NCI-H2107 (cell line): Measurements from ENCODE around the gene TAF1A.
"Not testable (repeated sequence)": the region's sequence is repeated elsewhere in the genome, so short reads cannot be mapped to it uniquely, and the experiment has no call there.

Source experiments
- DNase-seq: peaks from one replicate; lab custom pipeline; 2025; lab: John Stamatoyannopoulos, UW

TAF1A gene

DNA sequence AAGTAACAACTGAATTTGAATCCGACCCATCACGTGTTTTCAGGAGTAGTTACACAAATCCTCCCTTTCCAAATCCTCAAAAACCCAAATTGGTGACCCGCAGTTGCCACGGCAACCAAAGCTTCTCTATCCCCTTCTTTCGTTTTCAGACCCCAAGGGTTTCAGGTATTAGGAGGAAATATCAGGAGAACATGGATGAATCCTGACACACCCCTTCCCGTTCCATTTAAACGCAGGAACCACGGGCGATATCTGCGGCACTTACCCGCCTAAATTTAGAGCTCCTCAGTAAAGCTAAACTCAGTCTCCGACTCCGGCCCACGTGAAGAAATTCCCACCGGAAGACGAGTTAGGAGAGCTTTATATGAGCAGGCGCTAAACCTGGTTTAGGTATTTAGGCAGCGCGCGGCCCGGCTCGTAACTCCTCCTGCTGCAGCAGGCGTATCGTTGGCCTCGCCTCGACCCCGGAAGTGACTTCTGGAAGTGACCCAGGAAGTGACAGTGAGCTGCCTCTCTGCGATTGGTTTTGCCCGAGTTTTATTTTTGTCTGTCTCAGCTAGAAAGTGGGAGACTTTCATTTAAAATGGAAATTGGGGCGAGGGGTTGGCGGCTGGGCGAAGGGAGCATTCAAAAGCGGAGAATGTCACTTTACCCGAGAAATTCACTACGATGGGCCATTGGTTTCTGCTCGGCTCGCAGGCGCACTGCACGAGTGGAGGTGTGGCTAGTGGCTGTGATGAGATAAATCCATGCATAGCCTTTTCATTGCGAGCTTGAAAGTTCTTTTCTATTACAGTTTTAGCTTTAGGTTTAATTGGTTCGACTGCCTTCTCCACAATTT lies at the start of gene TAF1A:
TSS of gene TAF1A (minus strand) at position 472 of the 841 bp plus-strand sequence.
- peak; percentile 82 for DNase-seq

DNA sequence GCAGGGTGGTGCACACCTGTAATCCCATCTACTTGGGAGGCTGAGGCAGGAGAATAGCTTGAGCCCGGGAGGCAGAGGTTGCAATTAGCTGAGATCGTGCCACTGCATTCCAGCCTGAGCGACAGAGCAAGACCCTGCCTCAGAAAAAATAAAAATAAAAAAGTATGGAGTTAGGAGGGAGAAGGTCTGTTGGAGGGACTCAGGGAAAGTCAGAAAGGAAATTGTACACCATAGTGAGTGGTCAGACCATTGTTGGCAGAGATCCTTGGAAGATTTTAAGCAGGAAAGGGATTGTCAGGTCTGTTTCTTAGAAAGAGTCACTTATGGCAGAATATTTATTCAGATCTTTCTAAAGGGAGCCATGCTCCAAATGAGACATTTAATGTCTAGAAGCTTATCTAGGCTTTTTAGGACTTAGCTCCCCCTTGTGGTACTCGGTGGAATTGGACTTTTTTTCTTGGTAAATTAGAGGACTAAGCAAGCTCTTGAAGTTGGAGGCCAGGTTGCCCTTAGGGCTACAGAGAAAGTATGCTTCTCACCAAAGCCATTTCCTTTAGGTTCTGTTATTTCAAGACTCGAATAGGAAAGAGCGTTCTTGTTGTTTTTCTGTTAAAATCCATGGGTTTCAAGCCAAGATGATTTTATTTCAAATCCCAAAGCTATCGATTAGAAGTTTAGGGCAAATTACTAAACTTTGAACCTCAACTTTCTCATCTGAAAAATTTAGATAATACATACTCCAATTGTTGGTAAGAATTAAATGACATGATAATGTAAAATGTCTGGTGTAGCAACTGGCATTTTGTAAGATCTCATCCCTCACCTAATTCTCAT lies 44.7 kb upstream of the TAF1A start:
- peak; percentile 93 for DNase-seq

DNA sequence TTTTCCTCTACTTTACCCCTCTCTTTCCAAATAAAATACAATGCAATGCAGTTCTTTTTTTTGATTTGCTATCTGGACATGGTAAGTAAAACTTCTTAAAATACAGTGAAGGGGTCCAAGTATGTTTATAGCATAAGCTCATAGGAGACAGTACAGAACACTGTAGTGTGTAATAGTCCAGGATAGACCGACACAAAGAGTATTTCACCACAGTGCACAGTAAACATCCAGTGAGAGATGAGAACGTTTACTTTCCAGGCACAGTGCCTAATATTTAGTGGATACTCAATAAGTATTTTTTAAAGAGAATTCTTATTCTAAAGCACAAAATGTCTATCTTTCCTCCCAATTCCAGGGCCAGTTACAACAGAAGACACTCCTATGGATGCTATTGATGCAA lies 43.0 kb upstream of the TAF1A start:
- DNase-seq = no peak

DNA sequence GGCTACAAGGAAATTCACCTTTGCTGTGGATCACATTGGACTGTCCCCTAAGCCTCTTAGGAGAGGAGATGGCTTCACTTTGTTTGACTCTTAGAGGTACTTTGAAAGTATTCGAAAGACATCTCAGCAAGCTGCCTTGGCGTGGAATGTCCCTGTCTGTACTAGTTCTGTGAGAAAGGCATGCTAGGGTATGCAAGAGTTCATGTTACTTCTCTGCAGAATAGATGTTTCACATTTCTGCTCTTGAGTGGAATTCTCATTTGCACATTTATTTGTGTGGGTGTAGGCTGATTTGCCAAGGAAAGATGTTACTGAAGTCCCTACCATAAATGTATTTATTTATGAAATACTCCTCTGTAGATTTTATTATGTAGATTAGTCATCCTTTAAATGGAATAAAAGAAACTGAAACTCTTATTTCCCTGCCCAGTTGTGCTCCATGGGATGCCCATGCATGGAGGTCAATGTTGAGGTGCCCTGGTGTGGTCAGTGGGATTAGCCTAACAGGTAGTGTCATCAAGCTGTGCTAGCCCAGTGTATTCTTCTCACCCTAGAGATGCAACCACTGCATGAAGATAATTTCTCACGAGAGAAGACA lies 42.0 kb upstream of the TAF1A start:
- no peak for DNase-seq

DNA sequence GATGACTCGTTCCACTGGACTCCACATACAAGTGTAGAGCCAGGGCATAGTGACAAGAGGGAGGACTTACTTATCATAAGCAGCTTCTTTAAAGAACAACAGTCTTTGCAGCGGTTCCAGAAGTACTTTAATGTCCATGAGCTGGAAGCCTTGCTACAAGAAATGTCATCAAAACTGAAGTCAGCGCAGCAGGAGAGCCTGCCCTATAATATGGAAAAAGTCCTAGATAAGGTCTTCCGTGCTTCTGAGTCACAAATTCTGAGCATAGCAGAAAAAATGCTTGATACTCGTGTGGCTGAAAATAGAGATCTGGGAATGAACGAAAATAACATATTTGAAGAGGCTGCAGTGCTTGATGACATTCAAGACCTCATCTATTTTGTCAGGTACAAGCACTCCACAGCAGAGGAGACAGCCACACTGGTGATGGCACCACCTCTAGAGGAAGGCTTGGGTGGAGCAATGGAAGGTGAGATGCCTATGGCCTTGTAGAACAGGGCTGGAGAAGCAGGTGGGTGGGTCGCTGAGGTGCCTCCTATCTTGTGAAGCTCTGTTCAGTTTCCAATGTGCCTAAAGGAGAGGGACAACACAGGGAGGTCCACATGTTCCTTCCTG lies 40.3 kb upstream of the TAF1A start:
- no peak for DNase-seq

DNA sequence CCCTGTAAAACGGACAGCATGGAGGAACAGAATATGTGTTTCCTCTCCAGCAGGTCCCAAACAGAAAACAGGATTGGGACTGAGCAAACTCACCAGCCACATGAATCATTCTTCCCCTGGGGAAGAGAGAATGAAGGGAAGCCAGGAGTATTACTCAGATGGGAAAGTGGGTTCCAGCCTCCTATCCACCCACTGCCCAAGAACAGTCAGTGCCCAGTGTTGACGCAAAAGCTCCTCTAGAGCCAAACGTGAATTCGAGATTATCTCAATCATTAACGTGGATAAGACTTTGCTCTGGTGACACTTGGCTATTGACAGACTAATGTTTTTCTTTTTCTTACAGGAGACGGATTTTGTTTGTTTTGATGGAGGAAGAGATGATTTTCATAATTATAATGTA lies 37.5 kb upstream of the TAF1A start:
- DNase-seq = no peak

DNA sequence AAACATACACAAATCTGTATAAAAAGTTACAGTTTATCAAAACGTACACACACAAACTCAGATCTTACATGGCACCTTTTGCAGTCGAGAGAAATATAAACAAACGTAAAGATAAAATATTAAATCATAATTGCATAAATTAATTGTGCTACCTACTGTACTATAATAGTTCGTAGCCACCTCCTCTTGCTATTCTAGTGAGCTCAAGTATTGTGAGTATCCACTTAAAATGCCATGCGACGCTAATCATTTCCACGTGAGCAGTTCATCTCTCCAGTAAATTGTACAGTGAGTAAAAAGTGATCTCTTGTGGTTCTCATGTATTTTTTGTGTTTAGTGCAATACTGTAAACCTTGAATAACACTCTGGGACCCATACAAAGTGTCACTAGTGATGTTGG lies 34.5 kb upstream of the TAF1A start:
- DNase-seq = no peak

DNA sequence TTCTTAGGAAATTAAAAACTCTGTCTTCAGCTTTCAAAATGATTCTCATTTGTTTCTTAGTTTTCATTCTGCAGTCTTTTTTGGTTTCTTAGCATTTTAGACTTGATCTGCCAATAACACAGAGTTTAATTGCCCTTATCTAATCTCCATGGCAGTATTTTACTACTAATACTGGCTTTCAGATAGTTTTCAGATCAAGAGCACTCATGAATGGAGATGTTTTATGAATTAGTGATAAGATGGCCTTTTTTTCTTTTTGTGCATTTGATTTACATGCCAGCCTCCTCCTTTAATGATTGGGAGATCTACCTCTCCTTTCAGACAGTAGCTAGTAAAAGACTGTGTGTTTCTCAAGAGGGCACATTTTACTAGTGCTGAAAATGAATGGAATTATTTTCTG lies 33.7 kb upstream of the TAF1A start:
- no peak for DNase-seq

DNA sequence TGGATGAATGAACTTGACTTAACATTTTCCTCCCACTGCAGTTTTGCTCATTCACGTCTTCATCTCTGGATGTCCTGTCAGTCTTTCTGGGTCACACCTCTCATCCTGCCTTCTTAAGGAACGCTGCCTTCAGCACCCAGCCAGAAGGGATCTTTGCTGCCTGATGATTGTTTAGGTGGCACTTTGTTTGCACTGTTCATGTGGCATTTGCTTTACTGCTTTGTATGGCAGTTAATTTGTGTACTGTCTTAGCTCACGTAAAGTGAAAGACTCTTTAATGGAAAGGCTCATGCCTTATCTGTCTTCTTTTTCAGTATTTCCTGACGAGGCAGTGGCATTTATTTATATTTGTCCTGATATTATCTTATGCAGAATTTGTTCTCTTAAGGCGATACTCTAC lies 33.0 kb upstream of the TAF1A start:
- no peak for DNase-seq

DNA sequence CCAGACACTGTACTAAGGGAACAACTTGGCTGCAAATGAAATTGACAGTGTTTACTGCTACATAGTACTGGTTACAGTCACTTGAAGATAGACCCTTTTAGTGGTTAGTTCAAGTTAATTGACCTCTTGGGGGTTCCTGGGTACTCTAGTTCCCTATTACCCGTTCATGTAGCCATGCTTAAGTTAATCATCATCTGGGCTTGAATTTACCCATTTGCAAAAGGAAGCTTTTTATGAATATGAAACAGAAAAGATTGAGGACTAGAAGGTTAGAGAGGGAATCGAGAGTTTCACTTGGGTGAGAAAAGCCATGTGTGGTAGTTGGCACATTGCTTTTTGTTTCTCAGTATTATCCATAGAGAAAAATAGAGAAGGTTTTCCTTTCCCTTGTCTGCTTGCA lies 30.8 kb upstream of the TAF1A start:
- no peak for DNase-seq

DNA sequence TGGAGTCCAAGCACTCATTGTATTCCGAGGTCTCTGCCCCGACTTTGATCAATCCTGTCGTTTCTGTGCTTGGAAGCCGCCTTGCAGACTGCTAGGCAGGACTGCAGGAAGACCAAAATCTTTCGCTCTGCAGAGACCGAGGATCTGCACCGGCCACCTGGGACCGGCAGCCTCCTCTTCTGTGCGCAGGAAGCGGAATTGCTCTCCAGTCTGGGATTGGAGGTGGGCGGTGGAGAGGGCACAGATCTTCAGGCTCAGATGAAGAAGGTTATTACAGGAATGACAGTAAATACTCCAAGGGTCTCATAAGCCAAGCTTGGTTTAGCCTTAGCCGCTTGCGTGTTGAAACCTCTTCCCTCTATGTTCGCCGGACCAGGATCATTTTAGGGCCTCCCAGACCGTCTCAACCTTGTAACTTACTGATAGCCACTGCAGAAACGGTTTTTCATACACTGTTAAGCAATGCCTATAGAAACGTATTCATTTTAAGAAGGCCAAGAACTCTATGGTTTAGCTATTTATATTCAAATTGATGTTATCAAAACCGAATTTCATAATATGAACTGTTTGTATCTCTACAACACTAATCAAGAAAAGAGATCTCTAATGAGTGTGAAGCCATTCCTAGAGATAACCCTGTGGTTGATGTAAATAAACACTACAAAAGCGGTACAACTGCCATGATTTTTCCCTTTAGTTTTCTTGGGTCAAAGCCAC lies 29.3 kb upstream of the TAF1A start:
- DNase-seq = no peak

DNA sequence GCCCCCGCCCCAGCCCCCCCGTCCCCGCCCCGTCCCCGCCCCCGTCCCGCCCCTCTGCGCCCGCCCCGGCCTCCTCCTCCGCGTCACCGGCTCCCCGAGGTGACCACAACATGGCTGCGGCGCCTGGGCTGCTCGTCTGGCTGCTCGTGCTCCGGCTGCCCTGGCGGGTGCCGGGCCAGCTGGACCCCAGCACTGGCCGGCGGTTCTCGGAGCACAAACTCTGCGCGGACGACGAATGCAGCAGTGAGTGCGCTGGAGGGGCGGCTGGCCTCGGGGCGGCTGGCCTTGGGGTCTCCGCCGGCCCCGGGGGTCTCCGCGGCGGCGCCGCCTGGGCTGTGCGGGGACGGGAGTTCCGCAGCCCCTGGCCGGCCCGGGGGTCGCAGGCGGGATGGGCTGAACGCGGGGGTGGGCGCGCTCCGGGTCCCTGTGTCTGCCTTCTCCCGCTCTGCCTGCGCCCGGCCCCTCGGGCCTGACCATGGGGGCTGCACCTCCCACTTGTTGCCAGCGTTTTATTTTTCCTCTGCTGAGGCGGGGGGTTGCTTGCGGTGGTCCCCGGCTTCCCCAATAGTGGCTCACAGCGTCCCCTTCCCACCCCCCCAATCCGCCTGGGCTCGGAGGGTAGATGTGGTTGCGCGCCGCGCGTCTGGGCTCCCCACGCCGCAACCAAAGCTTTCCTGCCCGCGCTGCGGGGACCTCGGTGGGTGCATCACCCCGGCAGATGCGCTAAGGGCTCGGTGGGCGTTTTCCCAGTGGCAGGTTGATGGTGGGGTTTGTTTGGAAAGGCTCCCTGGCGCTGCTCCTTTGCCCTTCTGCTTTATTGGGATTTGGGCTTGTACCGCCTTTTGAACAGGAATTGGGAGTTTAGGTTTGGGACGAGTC lies 28.5 kb upstream of the TAF1A start, which contains the start of gene MIA3:
TSS of gene MIA3 (plus strand) at position 97 of the 879 bp plus-strand sequence. CDS start at position 111, 14 bp downstream.
- DNase-seq = peak; percentile 82

DNA sequence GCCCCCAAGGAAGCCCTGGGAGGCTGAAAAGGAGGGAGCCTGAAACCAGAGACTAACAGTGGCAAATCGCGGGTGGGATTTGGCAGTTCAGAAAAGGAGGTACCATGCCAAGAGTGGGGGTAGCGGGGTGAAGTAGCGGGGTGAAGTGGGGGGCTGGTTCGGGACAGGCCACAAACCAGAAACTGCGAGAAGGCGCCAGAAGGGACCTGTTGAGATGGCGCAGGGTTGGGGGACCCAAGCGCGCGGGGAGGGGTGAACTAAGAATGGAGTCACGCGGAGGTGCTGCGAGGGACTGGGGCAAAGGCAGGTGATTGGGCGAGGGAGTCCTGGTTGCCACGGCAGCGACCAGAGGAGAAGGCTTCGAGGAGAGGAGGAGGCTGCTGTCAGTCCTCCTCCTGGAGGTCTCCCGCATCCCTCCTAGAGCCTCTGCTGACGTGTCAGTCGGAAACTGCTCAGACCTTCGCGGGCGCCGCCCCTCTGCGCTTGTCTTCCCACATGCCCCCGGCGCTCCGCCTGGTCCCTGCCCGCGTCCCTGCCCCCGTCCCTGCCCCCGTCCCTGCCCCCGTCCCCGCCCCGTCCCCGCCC lies 27.7 kb upstream of the TAF1A start:
- peak; percentile 82 for DNase-seq

DNA sequence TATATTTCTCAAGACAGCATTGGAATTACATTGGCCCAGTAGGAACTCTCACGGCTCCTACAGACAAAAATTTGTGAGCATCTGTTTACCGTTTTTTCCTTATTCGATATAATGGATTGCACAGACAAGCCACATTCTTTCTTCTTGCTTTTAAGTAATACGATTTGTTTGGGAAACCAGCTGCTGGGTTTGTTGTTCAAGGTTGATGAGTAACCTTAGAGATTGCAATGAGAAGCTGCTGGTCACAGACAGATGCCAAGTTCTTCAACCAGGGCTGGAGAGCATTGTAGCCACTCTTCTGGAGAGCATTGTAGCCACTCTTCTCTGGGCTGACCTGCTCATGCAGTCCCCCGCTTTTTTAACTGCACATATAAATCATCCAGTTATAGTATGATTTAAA lies 26.8 kb upstream of the TAF1A start:
- no peak for DNase-seq

DNA sequence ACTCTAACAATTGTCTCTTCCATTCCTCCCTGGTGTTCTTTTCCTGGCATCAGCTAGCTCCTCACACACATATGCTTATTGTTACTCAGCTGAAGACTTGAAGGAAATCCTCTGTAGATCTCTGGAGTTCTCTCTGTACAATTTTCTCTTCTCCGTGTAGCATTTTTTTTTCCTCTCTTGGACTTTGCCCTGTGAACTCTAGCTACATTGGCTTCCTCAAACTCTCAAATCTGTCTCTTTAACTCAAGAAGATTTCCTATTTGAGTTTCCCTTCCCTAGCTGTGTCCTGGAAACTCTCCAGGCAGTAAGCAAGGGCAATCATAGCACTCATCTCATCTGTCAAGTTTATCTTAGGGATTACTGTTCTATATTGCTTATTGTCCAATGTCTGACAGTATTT lies 23.9 kb upstream of the TAF1A start:
- DNase-seq = no peak

DNA sequence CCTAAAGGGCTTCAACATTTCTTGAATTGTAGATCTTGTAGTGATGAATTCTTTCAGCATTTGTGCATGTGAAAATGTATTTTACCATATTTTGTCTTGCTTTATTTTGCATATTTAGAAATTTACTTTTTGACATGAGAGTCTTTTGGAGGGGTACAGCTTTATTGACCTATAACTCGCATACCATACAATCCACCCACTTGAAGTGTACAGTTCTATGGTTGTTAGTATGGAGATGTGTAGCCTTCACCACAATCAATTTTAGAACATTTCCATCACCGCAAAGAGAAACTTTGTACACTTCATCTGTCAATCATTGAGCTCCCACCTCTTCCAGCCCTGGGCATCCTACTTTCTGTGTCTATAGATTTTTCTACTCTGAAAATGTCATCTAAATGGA lies 21.0 kb upstream of the TAF1A start:
- DNase-seq = no peak

DNA sequence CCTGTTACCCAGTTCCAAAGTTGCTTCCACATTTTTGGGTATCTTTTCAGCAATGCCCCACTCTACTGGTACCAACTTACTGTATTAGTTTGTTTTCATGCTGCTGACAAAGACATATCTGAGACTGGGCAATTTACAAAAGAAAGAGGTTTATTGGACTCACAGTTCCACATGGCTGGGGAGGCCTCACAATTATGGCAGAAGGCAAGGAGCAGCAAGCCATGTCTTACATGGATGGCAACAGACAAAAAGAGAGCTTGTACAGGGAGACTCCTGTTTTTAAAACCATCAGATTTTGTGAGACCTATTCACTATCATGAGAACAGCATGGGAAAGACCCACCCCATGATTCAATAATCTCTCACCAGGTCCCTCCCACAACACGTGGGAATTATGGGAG lies 19.4 kb upstream of the TAF1A start:
- DNase-seq = not testable (repeated sequence)

DNA sequence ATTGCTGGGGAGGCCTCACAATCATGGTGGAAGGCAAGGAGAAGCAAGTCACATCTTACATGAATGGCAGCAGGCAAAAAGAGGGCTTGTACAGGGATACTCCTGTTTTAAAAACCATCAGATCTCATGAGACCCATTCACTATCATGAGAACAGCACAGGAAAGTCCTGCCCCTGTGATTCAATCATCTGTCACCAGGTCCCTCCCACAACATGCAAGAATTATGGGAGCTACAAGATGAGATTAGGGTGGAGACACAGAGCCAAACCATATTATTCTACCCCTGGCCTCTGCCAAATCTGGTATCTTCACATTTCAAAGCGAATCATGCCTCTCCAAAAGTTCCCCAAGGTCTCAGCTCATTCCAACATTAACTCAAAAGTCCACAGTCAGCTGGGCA lies 17.0 kb upstream of the TAF1A start:
- no peak for DNase-seq

DNA sequence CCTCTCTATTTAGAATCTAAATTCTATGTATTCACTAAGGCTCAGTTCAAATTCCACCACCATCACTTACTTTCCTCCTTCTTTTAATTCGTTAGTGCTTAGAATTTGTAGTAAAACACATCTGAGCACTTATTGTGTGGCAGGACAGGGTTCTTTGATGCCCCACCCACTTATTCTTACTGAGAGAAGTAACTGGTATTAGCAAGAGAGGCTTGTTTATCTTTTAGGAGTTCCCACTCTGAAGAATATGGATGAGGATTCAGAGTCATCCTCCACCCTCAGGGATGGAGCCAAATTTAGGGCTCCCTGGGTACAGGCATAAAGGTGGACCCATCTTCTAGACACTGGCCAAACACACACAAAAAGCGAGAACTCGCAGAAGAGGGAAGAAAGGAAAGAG lies 11.5 kb upstream of the TAF1A start:
- DNase-seq = no peak

DNA sequence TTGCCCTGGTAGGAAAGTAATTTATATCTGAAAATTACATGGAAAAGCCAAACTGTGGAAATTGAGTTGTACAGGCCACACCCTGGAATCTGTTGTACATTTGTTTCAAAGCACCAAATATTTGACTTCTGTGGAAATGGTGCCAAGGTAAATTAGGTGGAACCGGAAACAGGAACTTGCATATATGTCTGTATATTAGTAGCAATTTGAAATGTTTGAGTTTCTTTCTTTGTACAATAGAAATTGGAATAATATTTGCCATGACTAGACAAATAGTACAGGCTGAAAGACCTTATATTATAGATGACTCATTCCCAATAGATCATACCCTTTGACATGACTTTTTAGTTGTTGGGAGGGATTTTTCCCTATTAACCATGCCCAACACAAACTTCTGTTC lies 10.5 kb upstream of the TAF1A start:
- DNase-seq = no peak
